ENCODE measurements around the gene CHEK2. TPM values are rescaled to one million over a fixed set of nuclear protein-coding genes. Genes with fewer than 3 reads are reported as not detected.

CHEK2 gene
- total RNA-seq, 1 experiment from 2014 or later = 61.1 TPM

DNA sequence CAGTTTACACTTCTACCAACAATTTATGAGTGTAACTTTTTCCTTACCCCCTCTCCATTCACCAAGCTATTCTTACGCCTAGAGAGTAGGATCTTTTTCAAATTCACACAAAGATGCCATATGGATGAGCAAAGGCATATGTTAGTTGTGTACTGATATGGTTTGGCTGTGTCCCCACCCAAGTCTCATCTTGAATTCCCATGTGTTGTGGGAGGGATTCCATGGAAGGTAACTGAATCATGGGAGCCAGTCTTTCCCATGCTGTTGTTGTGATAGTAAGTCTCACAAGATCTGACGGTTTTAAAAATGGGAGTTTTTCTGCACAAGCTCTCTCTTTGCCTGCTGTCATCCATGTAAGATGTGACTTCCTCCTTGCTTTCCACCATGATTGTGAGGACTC is 102.3 kb downstream of the CHEK2 start:
- H3K4me3 Mint-ChIP-seq = no peak overlapping the region
- H3K9ac ChIP-seq (ENCODE audit: extremely low read depth, insufficient read length, low read length) = no peak overlapping the region
- no peak overlapping the region for H2BK120ac ChIP-seq (ENCODE audit: low read depth, low read length, poor library complexity, severe bottlenecking)
- no peak overlapping the region for H2BK20ac ChIP-seq (ENCODE audit: low read depth, low read length, poor library complexity, severe bottlenecking)
- no peak overlapping the region for H4K91ac ChIP-seq (ENCODE audit: insufficient read length, low read depth, low read length)
- no peak overlapping the region for H2BK5ac ChIP-seq (ENCODE audit: insufficient read length, low read length)
- 0 out of 4 replicates have a peak, but pooled peaks cover 2% of the 10 kb centered on the region in 2 experiments for H3K4me1 Mint-ChIP-seq
- H4K8ac ChIP-seq (replicated peaks; ENCODE audit: insufficient read length, low read depth, low read length) = no peak overlapping the region
- H2BK15ac ChIP-seq (ENCODE audit: low read depth, low read length) = no peak overlapping the region
- TF ChIP-seq, protein P1, sequence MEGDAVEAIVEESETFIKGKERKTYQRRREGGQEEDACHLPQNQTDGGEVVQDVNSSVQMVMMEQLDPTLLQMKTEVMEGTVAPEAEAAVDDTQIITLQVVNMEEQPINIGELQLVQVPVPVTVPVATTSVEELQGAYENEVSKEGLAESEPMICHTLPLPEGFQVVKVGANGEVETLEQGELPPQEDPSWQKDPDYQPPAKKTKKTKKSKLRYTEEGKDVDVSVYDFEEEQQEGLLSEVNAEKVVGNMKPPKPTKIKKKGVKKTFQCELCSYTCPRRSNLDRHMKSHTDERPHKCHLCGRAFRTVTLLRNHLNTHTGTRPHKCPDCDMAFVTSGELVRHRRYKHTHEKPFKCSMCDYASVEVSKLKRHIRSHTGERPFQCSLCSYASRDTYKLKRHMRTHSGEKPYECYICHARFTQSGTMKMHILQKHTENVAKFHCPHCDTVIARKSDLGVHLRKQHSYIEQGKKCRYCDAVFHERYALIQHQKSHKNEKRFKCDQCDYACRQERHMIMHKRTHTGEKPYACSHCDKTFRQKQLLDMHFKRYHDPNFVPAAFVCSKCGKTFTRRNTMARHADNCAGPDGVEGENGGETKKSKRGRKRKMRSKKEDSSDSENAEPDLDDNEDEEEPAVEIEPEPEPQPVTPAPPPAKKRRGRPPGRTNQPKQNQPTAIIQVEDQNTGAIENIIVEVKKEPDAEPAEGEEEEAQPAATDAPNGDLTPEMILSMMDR (conservative IDR thresholded peaks at IDR 0.05) = no peak
- no peaks in the 10 kb centered on the region for H3K9me3 ChIP-seq (ENCODE audit: control insufficient read depth, low read depth, low read length)
- H3T11ph ChIP-seq (ENCODE audit: low read length) = no peak overlapping the region
- no peak overlapping the region for H3K18ac ChIP-seq (ENCODE audit: insufficient read length, low read depth, low read length)
- no peak overlapping the region for H3K23ac ChIP-seq (ENCODE audit: insufficient read length, low read depth, low read length)
- H2AFZ ChIP-seq (ENCODE audit: low read length) = no peak overlapping the region
- no peak overlapping the region for H2BK12ac ChIP-seq (ENCODE audit: insufficient read length, low read depth, low read length)
- H2AK5ac ChIP-seq (ENCODE audit: insufficient read length, low read length) = no peak overlapping the region
- H3K23me2 ChIP-seq (ENCODE audit: insufficient read length, low read depth, low read length, poor library complexity, severe bottlenecking) = no peaks in the 10 kb centered on the region
- no peak overlapping the region; a peak in 1 of 7 replicates for H3K27ac Mint-ChIP-seq
- H3K27ac ChIP-seq (ENCODE audit: insufficient read length, low read depth, low read length) = no peak overlapping the region
- H3K79me2 ChIP-seq (ENCODE audit: insufficient read depth, low read length) = no peaks in the 10 kb centered on the region
- no peak overlapping the region for H3K56ac ChIP-seq (ENCODE audit: insufficient read length, low read depth, low read length)
- no CpG with 5 or more reads among the region's 2 CpGs for WGBS (ENCODE audit: extremely low coverage, insufficient read length, low lambda C conversion rate)
- no peaks in the 10 kb centered on the region for H3K4me1 ChIP-seq (ENCODE audit: insufficient read depth, low read length)
- H3K27me3 Mint-ChIP-seq (ENCODE audit: low read depth) = no peaks in the 10 kb centered on the region
- no peak overlapping the region for H4K5ac ChIP-seq (ENCODE audit: insufficient read length, low read depth, low read length)
- H3K9me3 Mint-ChIP-seq = no peaks in the 10 kb centered on the region
- H3K4ac ChIP-seq (ENCODE audit: low read depth, low read length) = no peak overlapping the region
- no peaks in the 10 kb centered on the region for H3K36me3 Mint-ChIP-seq (ENCODE audit: insufficient read depth in 1 of 3, low read depth in 3 of 3)
- H3K4me2 ChIP-seq (ENCODE audit: insufficient read depth, insufficient read length, low read length) = no peak overlapping the region
- H4K20me1 ChIP-seq (ENCODE audit: control insufficient read depth, insufficient read depth, insufficient read length) = no peaks in the 10 kb centered on the region
- DNase-seq = no peak
- no peak overlapping the region for H3K14ac ChIP-seq (ENCODE audit: insufficient read depth, low read length)
- no peaks in the 10 kb centered on the region for H3K27me3 ChIP-seq (ENCODE audit: insufficient read depth, low read length)
- no peaks in the 10 kb centered on the region for H3K79me1 ChIP-seq (ENCODE audit: insufficient read depth, low read depth, low read length, poor library complexity, severe bottlenecking)

Other genes with a start within 250 kb of the CHEK2 start
- gene TTC28, start 62.0 kb downstream of the CHEK2 start, total RNA-seq (2021) = 12.6 and 13.6 TPM in 2 replicates
- 20.8 and 21.2 TPM in 2 replicates for gene HSCB, start 219 bp upstream of the CHEK2 start, total RNA-seq (2021)
- gene CCDC117, start 30.9 kb upstream of the CHEK2 start, total RNA-seq (2021) = 40.0 and 41.4 TPM in 2 replicates
- 114 and 116 TPM in 2 replicates for gene XBP1, start 58.7 kb upstream of the CHEK2 start, total RNA-seq (2021)
- gene ZNRF3, start 141.8 kb upstream of the CHEK2 start, total RNA-seq (2021) = 20.5 and 20.6 TPM in 2 replicates

Measured in H9 (cell line).